Endothelial cell of umbilical vein (primary cell): ENCODE measurements around the gene PON3.

Experiments used
- CTCF ChIP-seq, 2 donors: IDR thresholded peaks; 1 replicate in 1 of 2; 2 replicates in 1 of 2; pipeline ENCODE4 v1.5.1; 2011; ENCODE audit warnings: low read length in 2 of 2, mild to moderate bottlenecking in 2 of 2, moderate library complexity in 2 of 2, control low read depth in 1 of 2, inconsistent platforms in 1 of 2, low read depth in 1 of 2; ENCODE audit not compliant: insufficient read depth in 1 of 2; ENCODE audit errors: extremely low read depth in 1 of 2
- EZH2 ChIP-seq: IDR thresholded peaks from 2 replicates; pipeline ENCODE4 v1.6.1; 2012; ENCODE audit warnings: borderline replicate concordance, low read depth, mild to moderate bottlenecking, moderate library complexity, low read length, inconsistent platforms; ENCODE audit not compliant: severe bottlenecking
- FOS ChIP-seq: IDR thresholded peaks from 2 replicates; pipeline ENCODE4 v1.6.1; 2011; ENCODE audit warnings: mild to moderate bottlenecking, low read length, moderate library complexity, borderline replicate concordance; ENCODE audit not compliant: insufficient read depth
- GATA2 ChIP-seq: IDR thresholded peaks from 2 replicates; pipeline ENCODE4 v1.7.0; 2011; ENCODE audit warnings: low read depth, mild to moderate bottlenecking, moderate library complexity, mixed read lengths, low read length; ENCODE audit not compliant: insufficient read length, insufficient read depth
- JUN ChIP-seq: IDR thresholded peaks from 2 replicates; pipeline ENCODE4 v1.6.1; 2011; ENCODE audit warnings: borderline replicate concordance, low read depth; ENCODE audit not compliant: insufficient read length, insufficient read depth
- MYC ChIP-seq: IDR thresholded peaks from one replicate; pipeline ENCODE4 v1.6.1; 2011; ENCODE audit warnings: mild to moderate bottlenecking, low read depth, low read length
- POLR2A ChIP-seq: IDR thresholded peaks from 2 replicates; pipeline ENCODE4 v1.6.1; 2012; ENCODE audit warnings: low read depth, mild to moderate bottlenecking, control low read depth, low read length
- POLR2AphosphoS5 ChIP-seq: IDR thresholded peaks from 2 replicates; pipeline ENCODE4 v1.6.1; 2012; ENCODE audit warnings: low read depth, mild to moderate bottlenecking, control low read depth, low read length, moderate library complexity; ENCODE audit not compliant: insufficient read depth
- TF ChIP-seq, protein P1 (sequence below): IDR thresholded peaks from 2 replicates; pipeline ENCODE4 v1.6.1; 2011; ENCODE audit not compliant: insufficient read depth, insufficient read length

DNA sequence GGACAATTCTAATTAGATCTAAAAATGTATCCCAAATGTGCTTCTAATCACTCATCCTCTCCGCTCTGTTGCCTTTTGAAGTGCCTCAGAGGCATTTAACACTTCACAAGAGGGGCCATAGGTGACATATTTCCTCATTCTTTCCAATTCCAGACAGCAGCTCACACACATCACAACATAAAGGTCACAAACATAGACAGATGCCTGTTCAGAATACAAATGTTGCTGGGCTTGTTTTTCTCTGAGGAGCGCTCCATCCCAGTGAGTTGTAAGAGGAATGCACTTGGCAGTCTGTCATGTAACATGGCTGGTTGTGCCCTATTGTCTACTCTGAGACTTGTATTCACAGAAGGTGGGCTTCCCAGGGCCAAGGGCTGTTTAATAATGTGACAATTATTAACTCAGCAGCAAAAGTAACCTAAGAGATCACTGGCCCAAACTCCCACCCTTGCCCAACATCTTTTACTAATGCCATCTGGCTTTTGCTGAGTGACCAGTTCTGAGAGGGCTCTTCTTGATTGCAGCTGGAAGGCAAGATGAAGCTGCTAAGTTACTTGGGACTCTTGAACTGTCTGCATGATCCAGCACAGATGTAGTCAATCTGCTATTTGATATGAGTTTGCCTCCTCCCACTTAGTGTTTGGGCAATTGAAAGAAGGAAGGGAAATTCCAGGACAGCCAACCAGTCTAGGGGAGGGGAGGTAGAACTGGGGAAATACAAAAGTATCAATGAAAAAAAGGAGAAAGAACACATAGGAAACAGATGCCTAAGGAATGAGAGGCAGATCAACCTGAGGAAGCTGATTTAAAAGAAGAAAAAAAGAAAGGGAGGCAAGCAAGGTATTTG lies 25.0 kb upstream of the PON3 start:
- TF ChIP-seq CTCF (IDR thresholded peaks at IDR 0.05; ENCODE audit: extremely low read depth in 1 of 2, insufficient read depth in 1 of 2, low read depth in 1 of 2, low read length in 2 of 2) (no peak), POLR2AphosphoS5 (no peak), POLR2A (no peak), EZH2 (no peak), MYC (no peak), JUN (no peak), GATA2 (no peak), FOS (no peak)
- TF ChIP-seq, protein P1, sequence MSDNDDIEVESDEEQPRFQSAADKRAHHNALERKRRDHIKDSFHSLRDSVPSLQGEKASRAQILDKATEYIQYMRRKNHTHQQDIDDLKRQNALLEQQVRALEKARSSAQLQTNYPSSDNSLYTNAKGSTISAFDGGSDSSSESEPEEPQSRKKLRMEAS: no peak
